HepG2 (cell line): ENCODE measurements around the gene NUCB1. TPM values are rescaled to one million over a fixed set of nuclear protein-coding genes. Genes with fewer than 3 reads are reported as not detected.

Source experiments
- DMAP1 ChIP-seq: IDR thresholded peaks from 2 replicates; pipeline ENCODE4 v1.6.1; 2016
- HBP1 ChIP-seq: IDR thresholded peaks from 2 replicates; pipeline ENCODE4 v1.6.1; 2016; ENCODE audit warnings: low read depth, control low read depth
- HNF4A ChIP-seq: sonication (generic); formaldehyde crosslinking; IDR thresholded peaks from 2 replicates; pipeline ENCODE4 v1.4.0; 2020; ENCODE audit warnings: missing genetic modification reagents
- HOXA7 ChIP-seq: sonication (generic); formaldehyde crosslinking; IDR thresholded peaks from 2 replicates; pipeline ENCODE4 v1.8.1; 2022; ENCODE audit warnings: mild to moderate bottlenecking, missing genetic modification reagents, moderate library complexity
- IKZF5 ChIP-seq: IDR thresholded peaks from 2 replicates; pipeline ENCODE4 v1.6.1; 2018; ENCODE audit warnings: missing genetic modification reagents, mild to moderate bottlenecking, missing compliant biosample characterization
- MED1 ChIP-seq: sonication (generic); formaldehyde crosslinking; IDR thresholded peaks from 2 replicates; pipeline ENCODE4 v1.4.0; 2020; ENCODE audit warnings: missing genetic modification reagents
- NONO ChIP-seq, 2 experiments: fragments of 450-650 bp in 1 of 2; sonication (generic) in 1 of 2; formaldehyde crosslinking in 1 of 2; IDR thresholded peaks in 1 of 2; conservative IDR thresholded peaks in 1 of 2; 2 replicates each; pipeline versions ENCODE4 v1.6.1 to v1.8.0; 2017 to 2022; ENCODE audit warnings: mild to moderate bottlenecking in 1 of 2, missing genetic modification reagents in 1 of 2, moderate library complexity in 1 of 2
- NR2F2 ChIP-seq: IDR thresholded peaks from 2 replicates; pipeline ENCODE4 v1.6.1; 2012; ENCODE audit warnings: low read depth, inconsistent platforms, borderline replicate concordance
- SIN3B ChIP-seq: fragments of 150-350 bp; IDR thresholded peaks from 2 replicates; pipeline ENCODE4 v1.6.1; 2014; ENCODE audit warnings: low read length
- SRSF1 ChIP-seq: fragments of 200-400 bp; formaldehyde crosslinking; optimal IDR thresholded peaks from 2 replicates; pipeline ENCODE3; 2017; ENCODE audit warnings: mild to moderate bottlenecking, low read depth, low read length, moderate library complexity
- SRY ChIP-seq: sonication (generic); formaldehyde crosslinking; IDR thresholded peaks from 2 replicates; pipeline ENCODE4 v1.8.0; 2022; ENCODE audit warnings: mild to moderate bottlenecking, missing genetic modification reagents
- ZBTB7B ChIP-seq: sonication (generic); formaldehyde crosslinking; IDR thresholded peaks from 2 replicates; pipeline ENCODE4 v1.4.0; 2020; ENCODE audit warnings: missing genetic modification reagents
- ZFP90 ChIP-seq: sonication (generic); formaldehyde crosslinking; IDR thresholded peaks from 2 replicates; pipeline ENCODE4 v1.8.0; 2022; ENCODE audit warnings: missing genetic modification reagents, mild to moderate bottlenecking, inconsistent platforms, borderline replicate concordance
- ZNF556 ChIP-seq: sonication (generic); formaldehyde crosslinking; IDR thresholded peaks from 2 replicates; pipeline ENCODE4 v1.4.0; 2020; ENCODE audit warnings: mild to moderate bottlenecking, missing genetic modification reagents, borderline replicate concordance
- ZNF703 ChIP-seq: sonication (generic); formaldehyde crosslinking; IDR thresholded peaks from 2 replicates; pipeline ENCODE4 v1.5.1; 2020; ENCODE audit warnings: missing genetic modification reagents, mild to moderate bottlenecking, moderate library complexity, borderline replicate concordance
- ZNF777 ChIP-seq: sonication (generic); formaldehyde crosslinking; IDR thresholded peaks from 2 replicates; pipeline ENCODE4 v1.4.0; 2020; ENCODE audit warnings: missing genetic modification reagents
- ZUFSP ChIP-seq: sonication (generic); formaldehyde crosslinking; IDR thresholded peaks from 2 replicates; pipeline ENCODE4 v1.9.0; 2021; ENCODE audit warnings: missing genetic modification reagents, mild to moderate bottlenecking, borderline replicate concordance
- polyA plus RNA-seq, 8 experiments: library from polyadenylated mRNA; depleted of rRNA in 3 of 8; stranded (reverse) in 7 of 8; unstranded in 1 of 8; fragments of >200 nt; fragmentation: Illumina TruSeq in 4 of 8; extraction: Trizol in 4 of 8; gene quantifications; 2 replicates each; pipeline versions ENCODE4 v1.2.1 to v1.2.3, GENCODE V29; 2011 to 2016; ENCODE audit warnings: low read depth in 4 of 8, missing spikeins in 1 of 8, mixed read lengths in 1 of 8; ENCODE audit not compliant: insufficient read depth in 1 of 8
- total RNA-seq, 5 experiments: library from RNA; depleted of rRNA; stranded (reverse); fragments of >200 nt; fragmentation: Illumina TruSeq; extraction: Trizol; gene quantifications; 2 replicates each; pipeline ENCODE4 v1.2.3, GENCODE V29; 2016; ENCODE audit warnings: low read depth in 1 of 5
- TF ChIP-seq, protein P1 (sequence below): sonication (generic); formaldehyde crosslinking; IDR thresholded peaks from 2 replicates; pipeline ENCODE4 v1.5.0; 2020; ENCODE audit warnings: mild to moderate bottlenecking, low read depth, missing genetic modification reagents, borderline replicate concordance
- TF ChIP-seq, protein P2 (sequence below): IDR thresholded peaks from 2 replicates; pipeline ENCODE4 v1.6.1; 2012; ENCODE audit warnings: low read depth, low read length, improper control_type of control experiment
- TF ChIP-seq, protein P3 (sequence below): sonication (generic); formaldehyde crosslinking; conservative IDR thresholded peaks from 2 replicates; pipeline ENCODE4 v1.8.0; 2022; ENCODE audit warnings: low read depth, missing genetic modification reagents

Gene NUCB1
- total and polyA plus RNA-seq, 2 of the 13 experiments (the other 11 are each of a cell fraction or from before 2014, with no cell fraction given) = 82.3 to 106 TPM

DNA sequence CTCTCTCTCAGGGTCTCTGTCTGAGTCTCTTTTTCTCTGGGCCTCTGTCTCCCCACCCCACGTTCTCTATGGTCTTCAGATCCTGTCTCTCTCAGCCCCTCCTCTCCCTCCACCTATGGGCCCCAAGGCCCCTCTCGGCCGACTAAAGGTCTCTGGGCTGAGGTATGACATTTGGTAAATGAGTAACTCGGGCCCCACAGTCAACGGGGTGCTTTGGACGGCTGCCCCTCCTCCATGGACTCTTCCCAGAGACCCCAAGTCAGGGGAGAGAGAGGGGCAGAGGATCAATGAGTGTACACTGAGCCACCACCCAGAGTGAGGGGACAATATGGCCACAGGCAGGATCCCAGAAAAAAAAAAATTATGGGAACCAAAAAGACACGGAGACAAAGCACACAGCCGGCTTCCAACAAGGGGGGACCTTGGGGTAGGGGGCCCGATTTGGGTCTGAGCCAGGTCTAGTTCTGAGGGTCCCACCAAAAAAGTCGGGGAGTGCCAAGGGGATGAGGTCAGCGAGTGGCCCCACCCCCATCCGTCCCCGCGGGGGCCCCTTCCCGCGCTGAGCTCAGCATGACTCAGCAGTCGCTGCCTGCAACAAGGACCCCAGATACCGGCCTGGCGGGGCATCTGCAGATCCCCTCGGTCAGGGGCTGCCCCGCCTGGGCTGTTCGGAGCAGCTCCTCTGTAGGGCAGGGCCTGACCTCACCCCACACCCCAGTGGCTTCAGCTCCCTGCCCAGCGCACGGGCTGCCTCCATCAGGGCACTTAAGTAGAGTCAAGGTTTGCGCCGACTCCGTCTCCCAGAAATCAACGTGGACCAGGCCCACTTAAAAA is 63.5 kb downstream of the NUCB1 start (continued):
- TF ChIP-seq HOXA7 (CRISPR knock-in tag) = no peak
- peak; percentile 43; the same call in 1 of the 2 replicates for TF ChIP-seq ZNF556 (CRISPR knock-in tag)
- peak; percentile 82 for TF ChIP-seq SRSF1
- TF ChIP-seq ZNF703 (CRISPR knock-in tag) = no peak
- TF ChIP-seq SIN3B = 0 out of 2 replicates have a peak, but pooled peaks have one; percentile 24
- TF ChIP-seq ZBTB7B (CRISPR knock-in tag) = peak; percentile 100
- TF ChIP-seq, protein P1, sequence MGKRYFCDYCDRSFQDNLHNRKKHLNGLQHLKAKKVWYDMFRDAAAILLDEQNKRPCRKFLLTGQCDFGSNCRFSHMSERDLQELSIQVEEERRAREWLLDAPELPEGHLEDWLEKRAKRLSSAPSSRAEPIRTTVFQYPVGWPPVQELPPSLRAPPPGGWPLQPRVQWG (CRISPR knock-in tag) = no peak
- peak; percentile 95 for TF ChIP-seq DMAP1 (CRISPR knock-in tag)
- peak; percentile 71 for TF ChIP-seq MED1 (CRISPR knock-in tag)
- peak; percentile 89 for TF ChIP-seq IKZF5
- TF ChIP-seq, protein P2, sequence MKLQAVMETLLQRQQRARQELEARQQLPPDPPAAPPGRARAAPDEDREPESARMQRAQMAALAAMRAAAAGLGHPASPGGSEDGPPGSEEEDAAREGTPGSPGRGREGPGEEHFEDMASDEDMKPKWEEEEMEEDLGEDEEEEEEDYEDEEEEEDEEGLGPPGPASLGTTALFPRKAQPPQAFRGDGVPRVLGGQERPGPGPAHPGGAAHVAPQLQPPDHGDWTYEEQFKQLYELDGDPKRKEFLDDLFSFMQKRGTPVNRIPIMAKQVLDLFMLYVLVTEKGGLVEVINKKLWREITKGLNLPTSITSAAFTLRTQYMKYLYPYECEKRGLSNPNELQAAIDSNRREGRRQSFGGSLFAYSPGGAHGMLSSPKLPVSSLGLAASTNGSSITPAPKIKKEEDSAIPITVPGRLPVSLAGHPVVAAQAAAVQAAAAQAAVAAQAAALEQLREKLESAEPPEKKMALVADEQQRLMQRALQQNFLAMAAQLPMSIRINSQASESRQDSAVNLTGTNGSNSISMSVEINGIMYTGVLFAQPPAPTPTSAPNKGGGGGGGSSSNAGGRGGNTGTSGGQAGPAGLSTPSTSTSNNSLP = peak; percentile 38; the same call in 1 of the 2 replicates
- no peak for TF ChIP-seq ZFP90 (CRISPR knock-in tag)
- TF ChIP-seq, protein P3, sequence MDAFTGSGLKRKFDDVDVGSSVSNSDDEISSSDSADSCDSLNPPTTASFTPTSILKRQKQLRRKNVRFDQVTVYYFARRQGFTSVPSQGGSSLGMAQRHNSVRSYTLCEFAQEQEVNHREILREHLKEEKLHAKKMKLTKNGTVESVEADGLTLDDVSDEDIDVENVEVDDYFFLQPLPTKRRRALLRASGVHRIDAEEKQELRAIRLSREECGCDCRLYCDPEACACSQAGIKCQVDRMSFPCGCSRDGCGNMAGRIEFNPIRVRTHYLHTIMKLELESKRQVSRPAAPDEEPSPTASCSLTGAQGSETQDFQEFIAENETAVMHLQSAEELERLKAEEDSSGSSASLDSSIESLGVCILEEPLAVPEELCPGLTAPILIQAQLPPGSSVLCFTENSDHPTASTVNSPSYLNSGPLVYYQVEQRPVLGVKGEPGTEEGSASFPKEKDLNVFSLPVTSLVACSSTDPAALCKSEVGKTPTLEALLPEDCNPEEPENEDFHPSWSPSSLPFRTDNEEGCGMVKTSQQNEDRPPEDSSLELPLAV (CRISPR knock-in tag) = no peak
- peak; percentile 85 for TF ChIP-seq HNF4A
- peak; percentile 39; the same call in 1 of the 2 replicates for TF ChIP-seq HBP1 (CRISPR knock-in tag)
- TF ChIP-seq SRY = 0 out of 2 replicates have a peak, but pooled peaks have one; percentile 44
- no peak for TF ChIP-seq NONO (IDR thresholded peaks at IDR 0.05)
- peak; percentile 44; the same call in 1 of the 2 replicates for TF ChIP-seq NONO (CRISPR knock-in tag; conservative IDR thresholded peaks at IDR 0.05)
- 0 out of 2 replicates have a peak, but pooled peaks have one; percentile 25 for TF ChIP-seq NR2F2
- no peak for TF ChIP-seq ZUFSP (CRISPR knock-in tag)
- no peak for TF ChIP-seq ZNF777
